Colonic mucosa (tissue), 4 donors: Measurements from ENCODE around the gene NR3C2. TPM values are rescaled to one million over a fixed set of nuclear protein-coding genes. Genes with fewer than 3 reads are reported as not detected.

Source experiments
- DNase-seq: peaks from one replicate; pipeline ENCODE4 v3.0.0-alpha.2; 2020
- H3K27ac ChIP-seq: fragments of 200-600 bp; one replicate; pipeline ENCODE4 v1.8.0; 2021
- H3K27me3 ChIP-seq: fragments of 200-600 bp; one replicate; pipeline ENCODE4 v1.8.0; 2021
- H3K36me3 ChIP-seq: fragments of 200-600 bp; one replicate; pipeline ENCODE4 v1.8.0; 2021
- H3K4me1 ChIP-seq: fragments of 200-600 bp; one replicate; pipeline ENCODE4 v1.8.0; 2021; ENCODE audit warnings: mild to moderate bottlenecking
- H3K4me3 ChIP-seq: fragments of 200-600 bp; one replicate; pipeline ENCODE4 v1.8.0; 2021
- H3K9ac ChIP-seq, 2 donors: one replicate each; pipeline ENCODE4 v1.7.0; 2013; ENCODE audit warnings: control low read depth in 2 of 2, low read depth in 2 of 2, low read length in 2 of 2
- H3K9me3 ChIP-seq: fragments of 200-600 bp; one replicate; pipeline ENCODE4 v1.8.0; 2021
- intact Hi-C: fragments of 100-400 bp; cut with DNase I; formaldehyde crosslinking; loops from one replicate; pipeline ENCODE4 v1.14.1; 2022
- total RNA-seq, 2 donors: library from RNA; stranded (reverse); fragmentation: NEBNext Ultra II Directional in 1 of 2; extraction: Animal tissue kit (Norgen Biotek cat#: 25700) in 1 of 2; gene quantifications; one replicate each; pipeline ENCODE4 v1.2.1, GENCODE V29; 2021
- TF ChIP-seq, protein P1 (sequence below): fragments of 200-600 bp; IDR thresholded peaks from one replicate; pipeline ENCODE4 v1.8.0; 2022; ENCODE audit warnings: antibody characterized with exemption, mild to moderate bottlenecking
- donor health status: healthy.
- donor health status: DM: no; HTN: no; CAD: no.
- donor health status: DM: no; HTN: no; CAD: no.

The NR3C2 gene
- total RNA-seq, 2 donors from 2014 or later: 74.8 to 96.0 TPM

DNA sequence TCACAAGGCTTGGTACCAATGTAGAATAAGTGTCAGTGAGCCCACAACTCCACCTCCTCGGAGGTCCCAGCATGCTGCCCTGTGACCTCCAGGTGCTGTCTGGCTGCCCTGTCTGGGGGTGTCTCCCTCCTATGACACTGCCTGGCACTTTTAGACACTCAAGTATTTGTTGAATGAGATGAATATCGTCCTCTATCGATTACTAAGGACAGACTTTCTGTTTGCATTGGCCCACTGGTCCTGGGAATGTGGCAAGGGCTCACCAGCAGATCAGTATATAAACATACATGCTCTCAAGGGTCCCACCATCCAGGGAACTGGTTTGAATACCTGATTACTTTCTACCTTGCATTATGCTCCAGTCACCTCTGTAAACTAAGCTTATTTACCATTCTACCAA is 333.0 kb downstream of the NR3C2 start:
- Histone ChIP-seq H3K9ac (no peak overlapping the region), H3K27ac (no peak overlapping the region), H3K4me3 (no peak overlapping the region), H3K9me3 (no peaks in the 10 kb centered on the region), H3K27me3 (no peaks in the 10 kb centered on the region), H3K36me3 (no peaks in the 10 kb centered on the region), H3K4me1 (no peaks in the 10 kb centered on the region)
- TF ChIP-seq, protein P1, sequence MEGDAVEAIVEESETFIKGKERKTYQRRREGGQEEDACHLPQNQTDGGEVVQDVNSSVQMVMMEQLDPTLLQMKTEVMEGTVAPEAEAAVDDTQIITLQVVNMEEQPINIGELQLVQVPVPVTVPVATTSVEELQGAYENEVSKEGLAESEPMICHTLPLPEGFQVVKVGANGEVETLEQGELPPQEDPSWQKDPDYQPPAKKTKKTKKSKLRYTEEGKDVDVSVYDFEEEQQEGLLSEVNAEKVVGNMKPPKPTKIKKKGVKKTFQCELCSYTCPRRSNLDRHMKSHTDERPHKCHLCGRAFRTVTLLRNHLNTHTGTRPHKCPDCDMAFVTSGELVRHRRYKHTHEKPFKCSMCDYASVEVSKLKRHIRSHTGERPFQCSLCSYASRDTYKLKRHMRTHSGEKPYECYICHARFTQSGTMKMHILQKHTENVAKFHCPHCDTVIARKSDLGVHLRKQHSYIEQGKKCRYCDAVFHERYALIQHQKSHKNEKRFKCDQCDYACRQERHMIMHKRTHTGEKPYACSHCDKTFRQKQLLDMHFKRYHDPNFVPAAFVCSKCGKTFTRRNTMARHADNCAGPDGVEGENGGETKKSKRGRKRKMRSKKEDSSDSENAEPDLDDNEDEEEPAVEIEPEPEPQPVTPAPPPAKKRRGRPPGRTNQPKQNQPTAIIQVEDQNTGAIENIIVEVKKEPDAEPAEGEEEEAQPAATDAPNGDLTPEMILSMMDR: no peak
- DNase-seq: no peak
- intact Hi-C loops: no loop called here

DNA sequence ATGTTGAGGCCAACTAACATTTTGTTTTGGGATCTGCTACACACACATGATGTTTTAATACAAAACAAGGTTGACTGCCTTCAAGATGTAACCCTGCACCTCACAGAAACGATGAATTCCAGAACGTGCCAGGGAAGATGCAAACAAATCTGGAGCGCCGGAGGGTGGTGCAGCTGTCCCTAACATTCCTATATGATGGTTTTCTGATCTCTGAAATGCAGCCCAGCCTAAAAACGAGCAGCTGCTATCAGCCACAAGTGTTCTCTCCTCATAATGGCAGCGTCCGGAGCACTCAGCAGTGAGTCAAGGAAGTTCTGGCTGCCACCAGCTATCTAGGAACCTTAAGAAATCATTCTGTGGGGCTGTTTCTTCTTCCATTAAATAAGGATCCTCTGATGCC is 333.4 kb downstream of the NR3C2 start:
- TF ChIP-seq, protein P1: no peak
- no peaks in the 10 kb centered on the region for H3K9me3 ChIP-seq
- no peak for DNase-seq
- H3K4me3 ChIP-seq: no peak overlapping the region
- no peak overlapping the region for H3K27ac ChIP-seq
- H3K36me3 ChIP-seq: no peaks in the 10 kb centered on the region
- H3K27me3 ChIP-seq: no peaks in the 10 kb centered on the region
- no peak overlapping the region for H3K9ac ChIP-seq
- no peaks in the 10 kb centered on the region for H3K4me1 ChIP-seq
- intact Hi-C loops: no loop called here

DNA sequence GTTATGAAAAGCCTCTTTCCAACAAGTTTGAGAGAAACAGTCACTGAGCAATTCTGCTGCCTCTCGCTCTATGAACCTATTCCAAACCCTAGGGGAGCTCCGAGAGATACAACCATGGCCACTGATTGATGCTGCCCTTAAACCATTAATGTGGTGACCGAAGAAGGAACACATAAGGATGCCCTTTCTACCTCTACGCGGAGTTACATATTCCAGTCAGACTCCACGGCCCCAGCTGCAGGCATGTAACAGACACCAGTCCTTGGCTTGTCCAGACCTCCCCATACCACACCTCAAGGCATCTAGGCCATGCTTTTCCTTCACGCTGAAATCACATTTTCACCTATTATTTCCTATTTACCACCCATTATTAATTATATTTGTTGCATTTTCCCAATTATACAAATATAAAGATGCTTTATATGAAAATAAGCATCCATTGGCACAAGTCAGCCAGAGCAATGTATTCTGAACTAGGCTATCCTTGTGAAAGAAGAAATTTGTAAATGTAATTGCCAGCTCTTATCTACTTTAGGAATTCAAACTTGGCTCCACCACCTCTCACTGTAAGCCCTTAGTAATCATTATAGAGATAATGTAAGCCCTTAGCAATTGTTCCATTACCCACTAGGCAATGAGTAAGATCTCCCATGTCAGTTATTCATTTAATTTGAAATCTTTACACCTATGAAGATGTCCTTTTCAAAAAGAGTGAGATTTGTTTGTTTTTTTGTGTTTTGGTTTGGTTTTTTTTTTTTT is 338.4 kb downstream of the NR3C2 start:
- Histone ChIP-seq H3K4me3 (no peak overlapping the region), H3K36me3 (no peaks in the 10 kb centered on the region), H3K9ac (no peak overlapping the region), H3K27ac (no peak overlapping the region), H3K4me1 (no peaks in the 10 kb centered on the region), H3K27me3 (no peaks in the 10 kb centered on the region), H3K9me3 (no peaks in the 10 kb centered on the region)
- no peak for DNase-seq
- intact Hi-C loops: no loop called here
- TF ChIP-seq, protein P1: no peak

DNA sequence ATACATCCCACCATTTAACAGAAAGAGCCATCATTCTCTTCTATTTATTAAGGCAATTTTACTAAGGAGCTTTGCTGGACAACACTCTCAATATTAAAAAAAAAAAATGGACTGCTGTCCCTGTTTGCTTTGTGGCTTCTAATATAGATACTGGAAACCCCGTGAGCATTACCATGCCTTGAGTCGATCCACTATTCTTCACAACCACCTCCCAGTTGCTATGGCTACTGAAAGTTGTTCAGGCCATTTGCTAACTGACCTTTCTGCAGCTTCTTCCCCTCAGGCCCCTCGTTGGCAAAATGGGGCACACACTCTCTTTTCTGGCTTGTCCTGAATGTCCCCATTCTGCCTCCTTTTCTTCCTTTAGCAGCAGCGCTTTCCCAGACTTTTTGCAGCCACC is 340.4 kb downstream of the NR3C2 start:
- Histone ChIP-seq H3K9ac (no peak overlapping the region), H3K9me3 (no peaks in the 10 kb centered on the region), H3K4me3 (no peak overlapping the region), H3K27ac (no peak overlapping the region), H3K36me3 (no peaks in the 10 kb centered on the region), H3K27me3 (no peaks in the 10 kb centered on the region), H3K4me1 (no peaks in the 10 kb centered on the region)
- TF ChIP-seq, protein P1: no peak
- intact Hi-C loops: no loop called here
- no peak for DNase-seq

DNA sequence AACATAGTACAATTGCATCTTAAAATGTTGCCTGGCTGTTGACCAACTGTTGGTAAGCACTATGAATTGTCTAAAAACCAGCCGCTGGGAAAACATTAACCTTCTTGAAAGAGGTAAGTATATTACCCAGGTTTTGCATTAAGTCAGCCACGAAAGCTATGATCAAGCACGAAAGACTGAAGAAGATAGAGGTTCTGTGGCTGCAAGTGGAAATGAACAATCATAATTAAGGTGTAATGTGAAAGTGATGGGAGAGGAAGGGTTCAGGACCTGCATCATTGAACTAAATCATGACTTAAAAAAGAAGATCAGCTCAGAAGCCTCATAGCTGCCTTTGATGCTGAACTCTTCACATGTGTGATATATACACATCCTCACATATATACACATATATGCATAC is 341.0 kb downstream of the NR3C2 start:
- no peaks in the 10 kb centered on the region for H3K4me1 ChIP-seq
- no peak overlapping the region for H3K4me3 ChIP-seq
- H3K27me3 ChIP-seq: no peaks in the 10 kb centered on the region
- no peak overlapping the region for H3K27ac ChIP-seq
- H3K9me3 ChIP-seq: no peaks in the 10 kb centered on the region
- DNase-seq: no peak
- no peak overlapping the region for H3K9ac ChIP-seq
- intact Hi-C loops: no loop called here
- H3K36me3 ChIP-seq: no peaks in the 10 kb centered on the region
- TF ChIP-seq, protein P1: no peak
